Skeletal muscle cell (primary cell): Measurements from ENCODE around the gene CHAF1A.

Experiments
- DNase-seq: peaks from one replicate; pipeline ENCODE4 v3.0.0-alpha.2; 2010; ENCODE audit warnings: low read depth
- H3K4me3 ChIP-seq: 2 replicates; pipeline ENCODE4 v1.5.1; 2011; ENCODE audit warnings: low read depth, mild to moderate bottlenecking, control low read depth, low read length, moderate library complexity

The CHAF1A gene

DNA sequence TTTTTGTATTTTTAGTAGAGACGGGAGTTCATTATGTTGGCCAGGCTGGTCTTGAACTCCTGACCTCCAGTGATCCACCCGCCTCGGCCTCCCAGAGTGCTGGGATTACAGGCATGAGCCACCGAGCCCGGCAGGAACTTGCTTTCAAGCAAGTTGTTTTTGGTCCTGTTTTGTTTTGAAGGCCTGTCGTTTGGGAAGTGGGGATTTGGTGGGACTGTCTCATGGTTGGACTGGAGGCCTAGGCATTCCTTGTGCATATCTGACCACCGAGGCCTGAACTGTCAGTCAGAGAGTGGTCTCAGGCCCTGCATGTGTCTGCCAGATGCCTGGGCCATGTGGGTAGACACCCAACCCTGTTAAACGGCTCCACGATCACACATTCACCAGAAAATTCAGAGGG is 28.9 kb downstream of the CHAF1A start:
- DNase-seq, result no peak
- H3K4me3 ChIP-seq, result no peak overlapping the region

DNA sequence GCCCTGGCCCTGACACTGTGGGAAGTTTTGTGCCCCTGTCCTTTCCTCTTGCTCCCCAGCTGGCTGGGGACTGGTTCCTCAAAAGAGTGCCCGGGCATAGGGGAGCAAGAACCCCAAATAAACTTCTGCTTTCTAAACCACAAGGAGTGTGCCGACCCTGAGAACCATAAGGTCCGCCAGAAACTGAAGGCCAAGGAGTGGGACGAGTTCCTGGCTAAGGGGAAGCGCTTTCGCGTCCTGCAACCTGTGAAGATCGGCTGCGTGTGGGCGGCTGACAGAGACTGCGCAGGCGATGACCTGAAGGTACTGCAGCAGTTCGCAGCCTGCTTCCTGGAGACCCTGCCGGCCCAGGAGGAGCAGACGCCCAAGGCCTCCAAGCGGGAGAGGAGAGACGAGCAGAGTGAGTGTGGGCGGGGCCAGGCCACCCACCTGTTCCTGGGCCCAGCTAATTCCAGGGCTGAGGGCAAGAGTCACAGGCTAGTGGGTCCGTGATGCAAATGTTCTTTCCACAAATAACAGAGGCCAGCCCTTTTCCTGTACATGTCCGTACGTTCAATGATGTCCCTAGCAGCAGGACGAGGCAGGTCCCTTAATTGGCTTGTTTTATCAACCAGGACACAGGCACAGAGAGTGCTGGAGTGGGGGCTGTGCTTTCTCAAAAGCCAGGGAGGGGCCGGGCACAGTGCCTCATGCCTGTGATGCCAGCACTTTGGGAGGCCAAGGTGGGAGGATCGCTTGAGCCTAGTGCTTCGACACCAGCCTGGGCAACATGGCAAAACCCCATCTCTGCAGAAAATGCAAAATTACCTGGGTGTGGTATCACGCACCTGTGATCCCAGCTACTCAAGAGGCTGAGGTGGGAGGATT is 29.6 kb downstream of the CHAF1A start:
- H3K4me3 ChIP-seq, result no peak overlapping the region

DNA sequence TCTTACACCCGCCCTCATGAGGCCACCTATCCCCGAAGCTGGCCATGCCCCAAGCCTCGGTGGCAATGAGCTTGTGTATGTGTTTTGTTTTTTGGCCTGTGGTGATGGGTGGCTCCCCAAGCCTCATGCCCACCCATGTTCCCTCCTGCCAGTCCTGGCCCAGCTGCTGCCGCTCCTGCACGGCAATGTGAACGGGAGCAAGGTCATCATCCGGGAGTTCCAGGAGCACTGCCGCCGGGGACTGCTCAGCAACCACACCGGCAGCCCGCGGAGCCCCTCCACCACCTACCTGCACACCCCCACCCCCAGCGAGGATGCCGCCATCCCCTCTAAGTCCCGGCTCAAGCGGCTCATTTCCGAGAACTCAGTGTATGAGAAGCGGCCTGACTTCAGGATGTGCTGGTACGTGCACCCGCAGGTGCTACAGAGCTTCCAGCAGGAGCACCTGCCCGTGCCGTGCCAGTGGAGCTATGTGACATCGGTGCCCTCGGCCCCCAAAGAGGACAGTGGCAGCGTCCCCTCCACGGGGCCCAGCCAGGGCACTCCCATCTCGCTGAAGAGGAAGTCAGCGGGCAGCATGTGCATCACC is 30.6 kb downstream of the CHAF1A start:
- DNase-seq, result no peak
- no peak overlapping the region for H3K4me3 ChIP-seq

More for the DNA sequence above, 29.6 kb downstream of the CHAF1A start:
- DNase-seq, result no peak

DNA sequence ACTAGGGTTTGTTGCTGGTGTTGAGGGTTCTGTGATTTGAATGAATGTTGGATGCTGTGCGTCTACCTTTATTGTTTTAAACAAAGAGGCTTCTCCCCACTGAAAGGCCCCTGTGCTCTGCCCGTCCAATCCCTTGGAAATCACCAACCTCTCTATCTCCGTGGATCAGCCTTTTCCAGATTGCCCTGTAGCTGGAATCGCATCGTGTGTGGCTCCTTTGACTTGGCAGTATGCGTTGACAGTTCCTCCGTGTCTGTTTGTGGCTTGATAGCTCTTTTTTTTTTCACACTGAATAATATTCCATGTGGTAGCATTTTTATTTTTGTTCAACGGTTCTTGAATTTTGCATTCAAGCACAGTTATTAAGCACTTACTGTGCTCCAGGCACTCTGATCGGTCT is 32.0 kb downstream of the CHAF1A start:
- no peak overlapping the region for H3K4me3 ChIP-seq
- no peak for DNase-seq

DNA sequence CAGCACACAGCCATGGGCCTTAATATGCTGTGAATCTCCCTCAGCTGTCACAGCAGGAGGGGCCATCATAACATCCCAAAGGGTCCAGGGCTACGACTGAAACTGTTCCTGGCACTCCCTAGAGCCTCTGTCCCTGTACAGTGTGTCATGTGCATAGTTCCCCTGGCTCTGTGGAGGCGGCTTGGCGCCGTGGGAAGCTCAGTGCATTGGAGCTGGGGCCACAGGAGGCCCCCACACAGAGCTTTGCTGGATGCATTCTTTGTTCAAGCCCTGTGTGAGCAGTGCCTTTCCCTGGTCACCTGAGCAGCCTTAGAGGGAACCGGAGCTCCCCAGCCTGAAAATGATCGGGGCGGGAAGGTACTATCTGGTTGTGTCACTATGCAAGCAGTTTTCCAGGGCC is 33.8 kb downstream of the CHAF1A start:
- H3K4me3 ChIP-seq, result no peak overlapping the region
- no peak for DNase-seq

DNA sequence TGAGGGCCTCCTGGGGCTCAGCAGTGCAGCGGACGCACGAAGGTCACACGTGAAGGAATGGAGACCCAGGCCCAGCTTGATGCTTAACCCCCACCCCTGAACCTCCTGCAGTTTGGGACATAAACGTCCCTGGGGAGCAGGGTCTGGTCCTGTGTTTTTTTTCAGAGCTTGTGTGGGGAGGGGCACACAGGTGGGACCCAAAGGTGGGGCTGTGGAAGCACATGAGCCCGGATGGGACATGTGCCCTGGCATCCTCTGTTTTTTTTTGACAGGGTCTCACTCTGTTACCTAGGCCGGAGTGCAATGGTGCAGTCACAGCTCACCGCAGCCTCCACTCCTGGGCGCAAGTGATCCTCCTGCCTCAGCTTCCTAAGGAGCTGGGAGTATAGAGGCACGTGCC is 34.7 kb downstream of the CHAF1A start:
- H3K4me3 ChIP-seq, result no peak overlapping the region
- DNase-seq, result no peak

DNA sequence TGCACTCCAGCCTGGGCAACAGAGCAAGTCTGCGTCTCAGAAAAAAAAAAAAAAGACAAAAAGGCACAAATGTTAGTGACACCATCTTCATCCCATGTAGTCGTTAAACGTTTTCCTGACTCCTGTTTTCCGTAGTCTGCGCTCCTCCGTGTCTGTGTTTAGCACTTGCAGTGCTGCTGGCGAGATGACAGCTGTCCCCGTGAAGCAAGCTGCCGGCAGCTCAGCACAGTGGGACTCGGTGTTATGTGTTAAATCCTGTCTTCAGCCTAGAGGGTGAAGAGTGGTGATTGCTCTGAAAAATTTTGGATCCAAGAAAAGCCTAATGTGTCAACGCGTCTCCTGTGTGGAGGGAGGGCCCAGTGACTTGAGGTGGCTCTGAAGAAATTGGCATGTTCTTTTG is 36.8 kb downstream of the CHAF1A start:
- no peak overlapping the region for H3K4me3 ChIP-seq
- DNase-seq, result no peak

DNA sequence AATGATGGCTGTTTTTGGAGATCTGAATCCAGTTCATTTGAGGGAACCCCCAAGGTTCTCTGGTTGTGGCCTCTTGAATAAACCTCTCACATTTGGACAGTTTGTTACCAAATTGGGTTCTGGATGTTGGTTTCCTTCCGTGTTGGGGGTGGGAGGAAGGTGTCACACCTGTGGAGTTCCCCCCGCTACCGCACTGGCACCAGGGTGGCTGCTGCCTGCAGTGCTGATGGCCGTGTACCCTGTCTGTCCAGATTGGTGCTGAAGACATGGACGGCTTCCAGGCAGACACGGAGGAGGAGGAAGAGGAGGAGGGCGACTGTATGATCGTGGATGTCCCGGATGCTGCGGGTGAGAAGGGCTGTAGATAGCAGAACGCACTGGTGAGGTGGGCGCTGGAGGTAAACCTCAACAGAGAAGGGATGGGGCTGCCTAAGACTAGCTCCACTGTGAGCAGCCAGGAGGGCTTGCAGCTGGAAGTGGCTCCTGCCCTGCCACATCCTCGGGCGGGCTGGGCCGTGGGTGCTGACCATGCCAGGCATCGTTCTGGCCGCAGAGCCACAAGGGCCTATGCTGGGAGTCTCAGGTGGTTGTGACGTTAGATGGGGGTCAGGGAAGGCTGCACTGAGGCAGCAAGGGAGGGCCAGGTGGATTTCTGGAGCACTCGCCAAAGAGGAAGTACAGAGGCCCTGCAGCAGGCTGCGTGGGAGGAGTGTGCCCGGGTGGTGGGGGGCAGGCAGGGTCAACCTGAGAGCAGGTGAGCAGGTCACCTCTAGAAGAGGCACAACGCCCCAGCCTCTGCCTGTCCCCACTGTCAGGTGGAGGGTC is 39.8 kb downstream of the CHAF1A start:
- H3K4me3 ChIP-seq, result no peak overlapping the region

DNA sequence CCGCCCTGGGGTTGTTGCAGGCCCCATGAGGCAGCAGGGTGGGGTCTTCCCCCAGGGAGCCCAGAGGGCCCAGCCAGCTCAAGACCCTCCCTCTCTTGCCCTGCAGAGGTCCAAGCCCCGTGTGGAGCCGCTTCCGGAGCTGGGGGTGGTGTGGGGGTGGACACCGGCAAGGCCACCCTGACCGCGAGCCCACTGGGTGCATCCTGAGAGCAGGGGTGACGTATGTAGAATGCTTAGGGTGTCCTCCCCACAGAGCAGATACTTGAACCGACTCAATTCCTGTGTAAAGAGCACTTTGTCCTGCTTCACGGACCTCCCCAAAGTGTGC is 40.3 kb downstream of the CHAF1A start:
- DNase-seq, result no peak
- H3K4me3 ChIP-seq, result no peak overlapping the region

More for the DNA sequence above, 39.8 kb downstream of the CHAF1A start:
- DNase-seq, result no peak

DNA sequence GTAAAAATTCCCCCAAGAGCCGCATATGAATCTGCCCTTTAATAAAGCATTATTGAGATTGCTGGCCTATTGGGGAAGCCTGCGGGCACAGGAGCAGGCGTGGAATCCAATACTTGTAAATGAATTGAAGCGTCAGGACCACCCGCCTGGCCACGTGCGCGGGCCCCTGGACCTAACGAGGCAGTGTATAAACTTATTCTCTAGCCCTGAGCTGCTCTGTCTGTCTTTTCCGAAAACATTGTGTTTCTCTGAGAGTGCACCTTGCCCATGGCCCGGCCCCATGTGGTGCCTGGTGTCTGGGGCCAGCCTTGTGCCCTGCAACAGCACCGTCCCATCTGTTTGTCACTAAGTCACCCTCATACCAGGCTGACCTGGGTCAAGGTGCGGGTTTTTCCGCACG is 40.7 kb downstream of the CHAF1A start:
- no peak for DNase-seq
- no peak overlapping the region for H3K4me3 ChIP-seq

DNA sequence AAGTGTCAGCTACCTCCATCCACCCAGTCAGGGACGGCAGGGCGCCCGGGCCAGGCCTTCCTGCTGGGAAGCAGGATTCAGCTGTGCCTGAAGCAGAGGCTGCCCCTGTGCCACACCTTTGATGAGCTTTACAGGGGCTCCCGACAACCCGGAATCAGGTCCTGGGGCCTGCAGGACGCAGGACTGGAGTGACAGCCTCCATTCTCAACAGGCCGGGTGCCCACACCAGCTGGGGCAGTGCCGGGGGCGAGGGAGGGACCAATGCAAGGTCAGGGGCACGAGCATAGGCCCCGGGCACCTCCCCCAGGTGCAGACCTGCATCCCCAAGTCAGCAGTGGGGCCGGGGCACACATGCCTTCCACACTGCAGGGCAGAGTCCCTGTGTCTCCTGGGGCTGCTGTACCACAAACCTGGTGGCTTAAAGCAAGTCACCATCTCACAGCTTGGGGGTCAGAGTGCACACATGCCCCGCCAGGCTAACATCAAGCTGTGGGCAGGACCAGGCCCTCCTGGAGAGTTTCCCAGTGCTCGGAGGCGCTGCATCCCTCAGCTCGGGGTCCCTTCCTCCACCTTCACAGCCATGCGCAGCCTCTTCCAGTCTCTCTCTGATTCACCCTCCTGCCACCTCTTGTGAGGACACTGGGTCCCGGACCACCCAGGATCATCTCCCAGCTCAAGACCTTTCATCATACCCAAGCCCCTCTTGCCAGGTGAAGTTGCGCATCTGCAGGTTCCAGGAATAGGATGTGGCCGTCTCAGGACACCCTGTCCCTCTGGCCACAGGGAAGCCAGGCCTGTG is 41.7 kb downstream of the CHAF1A start:
- DNase-seq, result no peak
- H3K4me3 ChIP-seq, result no peak overlapping the region

DNA sequence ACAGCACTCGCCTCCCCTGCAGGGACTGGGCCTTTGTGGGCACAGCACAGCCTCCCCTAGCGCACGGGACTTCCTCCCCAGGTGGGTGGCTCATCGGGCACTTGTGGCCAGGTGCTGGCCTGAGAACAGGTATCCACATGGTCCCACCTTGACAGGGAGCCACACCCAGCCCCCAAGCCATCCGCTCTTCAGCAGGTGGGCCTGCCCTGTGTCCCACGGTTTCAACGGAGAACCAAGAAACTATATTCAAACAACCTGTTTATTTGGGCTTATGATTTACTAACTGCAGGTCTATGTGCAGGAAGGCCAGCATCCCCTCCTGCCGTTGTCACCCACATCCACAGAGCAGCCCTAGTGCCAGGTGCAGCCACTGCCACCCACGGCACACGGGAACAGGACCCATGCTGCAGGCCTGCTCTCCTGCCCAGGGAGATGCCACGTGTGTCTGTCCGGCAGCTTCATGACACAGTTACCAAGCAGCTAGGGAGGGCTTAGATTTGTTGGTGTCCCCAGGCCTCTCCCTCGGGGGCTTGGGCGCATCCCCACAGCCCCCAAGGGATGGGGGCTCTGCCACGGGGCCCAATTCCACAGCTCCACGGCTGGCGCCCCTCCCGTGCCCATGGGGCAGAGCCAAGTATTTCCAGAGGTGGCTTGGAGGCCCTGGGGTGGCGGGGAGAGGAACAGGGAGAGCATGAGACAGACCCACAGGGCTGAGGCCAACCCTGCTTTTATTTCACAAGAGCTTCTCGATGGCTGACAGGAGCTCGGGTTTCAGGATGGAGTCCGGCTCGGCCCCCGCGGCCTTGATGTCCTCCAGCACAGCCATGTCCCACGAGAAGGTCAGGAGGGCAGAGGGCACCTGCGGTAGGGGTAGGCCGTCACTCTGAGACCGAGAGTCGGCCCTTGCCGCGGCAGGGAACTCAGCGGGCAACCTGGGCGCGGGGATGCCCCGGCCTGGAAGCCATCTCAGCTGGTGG is 42.6 kb downstream of the CHAF1A start:
- no peak for DNase-seq
- no peak overlapping the region for H3K4me3 ChIP-seq

DNA sequence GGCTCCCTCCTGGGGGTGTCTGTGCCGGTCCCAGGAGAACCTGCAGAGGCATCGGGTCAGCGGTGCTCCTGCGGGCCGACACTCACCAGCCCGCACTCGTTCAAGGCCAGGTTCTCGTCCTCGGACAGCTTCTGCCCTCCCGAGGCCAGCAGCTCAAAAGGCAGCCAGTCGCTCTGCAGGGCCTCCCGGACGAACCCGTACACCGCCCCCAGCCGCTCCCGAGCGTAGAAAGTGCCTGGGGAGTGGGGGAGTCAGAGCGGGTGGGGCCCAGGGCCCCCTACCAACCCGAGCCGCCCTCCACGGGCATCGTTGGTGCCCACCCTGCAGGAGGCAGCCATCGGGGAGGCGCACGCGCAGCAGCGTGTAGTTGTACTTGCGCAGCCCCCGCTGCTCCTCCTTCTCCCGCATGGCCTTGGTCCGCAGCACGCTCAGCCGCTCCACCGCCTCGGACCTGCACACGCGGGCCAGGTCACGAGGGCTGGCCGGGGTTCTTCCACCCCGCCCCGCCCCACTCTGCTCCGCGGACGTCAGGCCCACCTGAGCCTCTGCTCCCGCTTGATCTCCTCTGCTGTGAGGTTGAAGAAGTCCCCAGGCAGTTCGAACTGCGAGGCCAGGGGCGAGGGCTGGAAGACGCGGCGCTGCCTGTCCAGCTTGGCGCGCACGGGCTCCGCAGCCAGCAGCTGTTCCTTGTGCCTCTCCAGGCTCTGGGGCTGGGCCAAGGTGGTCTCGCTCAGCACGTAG is 43.7 kb downstream of the CHAF1A start:
- no peak overlapping the region for H3K4me3 ChIP-seq
- no peak for DNase-seq

DNA sequence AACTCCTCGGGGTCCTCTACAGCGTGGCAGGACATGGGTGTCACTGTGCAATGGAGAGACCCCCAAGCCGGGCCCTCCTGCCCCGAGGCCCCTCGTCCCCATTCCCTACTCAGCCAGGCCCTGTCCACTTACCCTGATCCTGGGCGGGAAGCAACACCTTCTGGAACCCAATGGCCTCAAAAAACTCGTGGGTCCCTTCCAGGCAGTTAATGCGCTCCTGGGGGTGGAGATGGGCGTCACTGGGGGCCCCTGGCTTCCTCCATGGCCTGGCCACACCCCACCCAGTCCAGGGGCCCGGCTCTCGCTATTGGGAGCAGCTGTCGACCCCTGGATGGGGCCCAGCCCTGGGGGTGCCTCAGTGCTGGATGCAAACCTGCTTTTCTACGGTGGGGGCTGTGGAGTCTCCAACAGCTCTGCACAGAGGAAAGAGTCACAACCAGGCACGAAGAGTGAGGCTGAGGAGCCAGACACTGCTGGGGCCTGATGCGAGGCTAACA is 44.3 kb downstream of the CHAF1A start:
- H3K4me3 ChIP-seq, result no peak overlapping the region
- no peak for DNase-seq

DNA sequence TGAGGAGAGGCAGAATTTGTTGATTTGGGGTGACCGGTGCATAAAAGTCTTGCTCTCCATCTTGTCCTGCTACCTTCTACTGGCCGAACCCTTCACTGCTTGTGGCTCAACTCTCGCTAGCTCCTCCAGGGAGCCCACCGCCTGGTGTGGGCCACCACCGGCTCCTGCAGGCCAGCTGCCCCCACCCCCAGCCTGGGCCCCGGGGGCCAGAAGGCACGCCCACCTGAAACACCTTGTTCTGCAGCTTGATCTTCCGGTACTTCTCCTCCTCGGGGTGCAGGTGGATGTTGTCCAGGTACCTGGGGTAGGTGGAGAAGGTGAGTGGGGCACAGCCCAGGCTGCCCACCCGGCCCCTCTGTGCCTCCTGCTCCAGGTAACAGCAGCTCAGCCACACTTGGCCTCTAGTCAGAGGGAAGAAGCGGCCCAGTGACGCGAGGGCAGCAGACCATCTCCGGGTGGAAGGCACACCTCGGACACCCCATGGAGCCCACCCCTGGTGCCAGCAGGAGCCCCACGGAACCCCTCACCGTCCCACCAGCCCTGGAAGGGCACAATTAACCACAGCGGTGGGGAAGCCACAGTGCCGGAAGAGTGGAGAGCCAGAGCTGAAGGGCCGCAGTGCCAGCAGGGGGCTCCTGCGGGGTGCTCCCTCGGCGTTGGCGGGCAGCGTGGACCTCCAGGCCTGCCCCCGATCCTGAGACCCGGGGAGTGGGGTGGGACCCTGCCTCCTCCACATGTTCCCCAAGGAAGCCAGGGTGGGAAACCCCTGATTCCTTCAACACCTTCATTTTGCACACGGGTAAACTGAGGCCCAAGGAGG is 45.1 kb downstream of the CHAF1A start:
- DNase-seq, result no peak
- H3K4me3 ChIP-seq, result no peak overlapping the region

DNA sequence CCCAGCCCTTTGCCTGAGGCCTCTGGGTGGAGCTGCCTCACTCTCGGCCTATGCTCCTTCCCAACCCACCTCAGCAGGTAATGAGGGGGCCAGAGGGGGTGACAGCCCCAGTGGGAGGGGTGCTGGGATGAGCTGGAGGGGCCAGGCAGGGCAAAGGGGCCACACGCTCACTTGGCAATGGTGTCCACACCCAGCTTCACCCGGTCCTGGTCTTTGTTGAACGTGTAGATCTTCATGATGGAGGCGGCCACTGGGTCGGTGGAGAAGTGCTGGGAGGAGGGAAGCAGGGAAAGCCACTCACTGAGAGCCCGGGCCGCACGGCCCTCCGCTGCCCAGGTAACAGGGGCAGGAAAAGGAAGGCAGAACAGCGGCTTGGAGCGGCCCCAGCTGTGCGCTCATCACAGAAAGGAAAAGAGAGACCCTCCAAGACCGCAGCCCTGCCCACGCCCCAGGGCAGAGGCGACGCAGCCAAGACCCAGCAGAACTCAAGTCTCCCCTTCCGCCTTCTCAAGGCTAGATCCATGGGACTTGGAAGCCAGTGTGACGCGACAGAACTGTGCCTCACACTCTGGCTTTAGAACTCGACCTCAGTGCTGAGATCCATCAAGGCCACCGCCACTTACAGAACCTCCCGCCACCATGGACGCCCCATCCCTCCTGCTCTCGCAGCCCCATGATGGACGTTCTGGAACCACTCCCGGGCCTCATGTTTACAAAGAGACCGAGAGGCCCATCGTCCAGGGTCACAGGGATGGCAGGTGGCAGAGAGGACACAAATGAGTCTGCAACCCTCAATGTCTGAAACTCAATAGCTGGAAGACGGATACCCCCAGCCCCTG is 45.9 kb downstream of the CHAF1A start:
- DNase-seq, result no peak
- no peak overlapping the region for H3K4me3 ChIP-seq
